HG03432 (cell line): ENCODE results near the gene MED27.

Source experiments
- ATAC-seq: cut with Tn5 transposase; IDR thresholded peaks from one replicate; pipeline ENCODE4 v1.9.1; 2021; ENCODE audit warnings: mild to moderate bottlenecking, moderate library complexity; ENCODE audit not compliant: unreplicated experiment

MED27 gene

GRCh38 chr9:131972889-131973288, 106.8 kb downstream of the MED27 start:
- ATAC-seq, result no peak

- ATAC-seq, result no peak
Observed at GRCh38 chr9:131971482-131972074, 108.1 kb downstream of the MED27 start.

GRCh38 chr9:131969469-131969989, 110.1 kb downstream of the MED27 start:
- ATAC-seq, result no peak

- no peak for ATAC-seq
Observed at GRCh38 chr9:131968632-131969031, 111.0 kb downstream of the MED27 start.

- no peak for ATAC-seq
Observed at GRCh38 chr9:131965841-131966240, 113.8 kb downstream of the MED27 start.

- no peak for ATAC-seq
Observed at GRCh38 chr9:131965103-131965502, 114.6 kb downstream of the MED27 start.

GRCh38 chr9:131963072-131964030, 116.3 kb downstream of the MED27 start:
- no peak for ATAC-seq

- ATAC-seq, result no peak
Observed at GRCh38 chr9:131961496-131961880, 118.2 kb downstream of the MED27 start.

- ATAC-seq, result no peak
Observed at GRCh38 chr9:131960851-131961495, 118.7 kb downstream of the MED27 start.

- no peak for ATAC-seq
Observed at GRCh38 chr9:131960311-131960710, 119.4 kb downstream of the MED27 start.

- ATAC-seq, result no peak
Observed at GRCh38 chr9:131959887-131960286, 119.8 kb downstream of the MED27 start.

GRCh38 chr9:131959056-131959455, 120.6 kb downstream of the MED27 start:
- no peak for ATAC-seq

- no peak for ATAC-seq
Observed at GRCh38 chr9:131954299-131954698, 125.4 kb downstream of the MED27 start.

GRCh38 chr9:131951905-131952304, 127.8 kb downstream of the MED27 start:
- no peak for ATAC-seq

GRCh38 chr9:131951155-131951554, 128.5 kb downstream of the MED27 start:
- no peak for ATAC-seq

GRCh38 chr9:131950487-131950886, 129.2 kb downstream of the MED27 start:
- no peak for ATAC-seq

- ATAC-seq, result no peak
Observed at GRCh38 chr9:131946180-131946579, 133.5 kb downstream of the MED27 start.

GRCh38 chr9:131943351-131943841, 136.3 kb downstream of the MED27 start:
- ATAC-seq, result no peak

- no peak for ATAC-seq
Observed at GRCh38 chr9:131942146-131942720, 137.4 kb downstream of the MED27 start.

- no peak for ATAC-seq
Observed at GRCh38 chr9:131937451-131937850, 142.2 kb downstream of the MED27 start.

- ATAC-seq, result no peak
Observed at GRCh38 chr9:131936929-131937328, 142.7 kb downstream of the MED27 start.
